Measurements from ENCODE around the gene ATG2A.

ATG2A gene

GRCh38 chr11:64845129-64845775 is 71.8 kb downstream of the ATG2A start:
- Histone ChIP-seq H3K4me1 (ENCODE audit: control insufficient read depth, low read depth, low read length) (peaks cover 10% of the 10 kb centered on the region), H3K27me3 (ENCODE audit: control insufficient read depth, insufficient read depth, low read length) (no peaks in the 10 kb centered on the region), H3K27ac (ENCODE audit: low read length) (no peak overlapping the region), H3K9me3 (ENCODE audit: control insufficient read depth, low read depth, low read length) (no peaks in the 10 kb centered on the region), H3K4me3 (ENCODE audit: low read length) (peak overlapping the region; percentile 71), H3K36me3 (ENCODE audit: control insufficient read depth, low read depth, low read length) (no peaks in the 10 kb centered on the region), H3K9ac (ENCODE audit: low read length) (peak overlapping the region; percentile 58)
